K562 (cell line): ENCODE measurements around the gene PCDH1. TPM values are rescaled to one million over a fixed set of nuclear protein-coding genes. Genes with fewer than 3 reads are reported as not detected.
A peak's percentile ranks its signal among the peaks of the same experiment; 100 is the strongest.

Source experiments
- BACH1 ChIP-seq: fragments of 200-800 bp; sonication (Bioruptor generic); IDR thresholded peaks from 2 replicates; pipeline ENCODE4 v1.6.1; 2016; ENCODE audit warnings: missing genetic modification characterization, missing compliant biosample characterization
- CHCHD3 ChIP-seq: fragments of 250-450 bp; sonication (Bioruptor Pico); IDR thresholded peaks from 2 replicates; pipeline ENCODE4 v2.1.2; 2022; ENCODE audit warnings: mild to moderate bottlenecking
- DDX20 ChIP-seq: fragments of 450-650 bp; IDR thresholded peaks from 2 replicates; pipeline ENCODE4 v1.6.1; 2016; ENCODE audit warnings: missing genetic modification characterization, low read depth, mild to moderate bottlenecking, missing compliant biosample characterization, moderate library complexity
- HNRNPL ChIP-seq: fragments of 200-400 bp; formaldehyde crosslinking; IDR thresholded peaks from 2 replicates; pipeline ENCODE4 v1.6.1; 2017; ENCODE audit warnings: low read depth, mild to moderate bottlenecking, low read length
- JUND ChIP-seq, 2 experiments: IDR thresholded peaks; 2 replicates in 1 of 2; 3 replicates in 1 of 2; pipeline ENCODE4 v1.6.1; 2011; ENCODE audit warnings: borderline replicate concordance in 2 of 2, low read depth in 2 of 2, low read length in 2 of 2, improper control_type of control experiment in 1 of 2, missing biosample characterization in 1 of 2, missing genetic modification characterization in 1 of 2, missing genetic modification reagents in 1 of 2
- KLF10 ChIP-seq: fragments of 250-450 bp; sonication (Bioruptor Pico); IDR thresholded peaks from 2 replicates; pipeline ENCODE4 v1.6.1; 2021; ENCODE audit warnings: matching md5 sums
- NCOA1 ChIP-seq: fragments of 450-650 bp; IDR thresholded peaks from 2 replicates; pipeline ENCODE4 v1.6.1; 2016; ENCODE audit warnings: low read depth
- PYGO2 ChIP-seq: fragments of 450-650 bp; IDR thresholded peaks from 2 replicates; pipeline ENCODE4 v1.6.1; 2016; ENCODE audit warnings: mild to moderate bottlenecking, missing genetic modification characterization, moderate library complexity, missing compliant biosample characterization
- RFX7 ChIP-seq: fragments of 250-450 bp; sonication (Bioruptor Pico); IDR thresholded peaks from 2 replicates; pipeline ENCODE4 v1.5.1; 2021; ENCODE audit warnings: mild to moderate bottlenecking
- SIN3B ChIP-seq: fragments of 450-650 bp; IDR thresholded peaks from 2 replicates; pipeline ENCODE4 v1.6.1; 2017; ENCODE audit warnings: low read depth, mild to moderate bottlenecking, moderate library complexity
- SIRT6 ChIP-seq: IDR thresholded peaks from one replicate; pipeline ENCODE4 v1.6.1; 2012; ENCODE audit warnings: low read depth, mild to moderate bottlenecking, control low read depth, inconsistent platforms, low read length, moderate library complexity
- SMC3 ChIP-seq: conservative IDR thresholded peaks from 2 replicates; pipeline ENCODE4 v1.6.1; 2011; ENCODE audit warnings: low read depth, low read length, improper control_type of control experiment; ENCODE audit not compliant: insufficient read depth
- SP2 ChIP-seq: IDR thresholded peaks from 2 replicates; pipeline ENCODE4 v1.6.1; 2011; ENCODE audit warnings: mild to moderate bottlenecking, low read depth, low read length, moderate library complexity; ENCODE audit not compliant: poor library complexity, severe bottlenecking; ENCODE audit errors: extremely low read depth
- ZBTB17 ChIP-seq: fragments of 450-650 bp; formaldehyde crosslinking; IDR thresholded peaks from 2 replicates; pipeline ENCODE4 v1.4.0; 2020; ENCODE audit warnings: mild to moderate bottlenecking
- ZKSCAN1 ChIP-seq: fragments of 150-350 bp; IDR thresholded peaks from 2 replicates; pipeline ENCODE4 v1.6.1; 2016; ENCODE audit warnings: low read depth, low read length
- ZNF3 ChIP-seq: fragments of 250-450 bp; sonication (Bioruptor Pico); IDR thresholded peaks from 2 replicates; pipeline ENCODE4 v1.5.0; 2021; ENCODE audit warnings: mild to moderate bottlenecking, moderate library complexity
- ZNF589 ChIP-seq: fragments of 200-800 bp; sonication (Bioruptor generic); IDR thresholded peaks from 2 replicates; pipeline ENCODE4 v1.6.1; 2016; ENCODE audit warnings: low read depth, missing genetic modification characterization, missing compliant biosample characterization
- ZSCAN29 ChIP-seq: fragments of 450-650 bp; IDR thresholded peaks from 2 replicates; pipeline ENCODE4 v1.6.1; 2017
- polyA plus RNA-seq, 8 experiments: library from polyadenylated mRNA; depleted of rRNA in 4 of 8; stranded (reverse) in 5 of 8; unstranded in 3 of 8; fragments of >200 nt; fragmentation: Nextera tagmentation in 2 of 8; fragmentation: Illumina TruSeq in 1 of 8; extraction: Ambion mirVana in 2 of 8; extraction: Trizol in 1 of 8; gene quantifications; 2 replicates each; pipeline versions ENCODE4 v1.2.1 to v1.2.3, GENCODE V29; 2011 to 2014; ENCODE audit warnings: inconsistent platforms in 1 of 8, missing spikeins in 1 of 8
- total RNA-seq, 7 experiments: library from RNA; depleted of rRNA in 6 of 7; stranded (reverse); fragments of >200 nt in 6 of 7; fragmentation: Illumina TruSeq in 2 of 7; extraction: Trizol in 2 of 7; gene quantifications; 2 replicates each; pipeline versions ENCODE4 v1.2.1 to v1.2.3, GENCODE V29; 2011 to 2021; ENCODE audit warnings: low replicate concordance in 1 of 7
- TF ChIP-seq, protein P1 (sequence below): fragments of 450-650 bp; IDR thresholded peaks from 2 replicates; pipeline ENCODE4 v1.6.1; 2018; ENCODE audit warnings: mild to moderate bottlenecking, low read depth; ENCODE audit not compliant: partially characterized antibody
- TF ChIP-seq, protein P2 (sequence below): fragments of 450-650 bp; formaldehyde crosslinking; IDR thresholded peaks from 2 replicates; pipeline ENCODE4 v1.4.0; 2022; ENCODE audit warnings: missing genetic modification characterization
- TF ChIP-seq, protein P3 (sequence below): fragments of 250-450 bp; sonication (Bioruptor Pico); IDR thresholded peaks from 2 replicates; pipeline ENCODE4 v1.5.0; 2021; ENCODE audit warnings: mild to moderate bottlenecking, moderate library complexity

The PCDH1 gene
- total and polyA plus RNA-seq, 9 of the 15 experiments (the other 6 are each of a cell fraction or from before 2014, with no cell fraction given), result 0.11 to 3.6 (median 1.9) TPM; not detected in 1

DNA sequence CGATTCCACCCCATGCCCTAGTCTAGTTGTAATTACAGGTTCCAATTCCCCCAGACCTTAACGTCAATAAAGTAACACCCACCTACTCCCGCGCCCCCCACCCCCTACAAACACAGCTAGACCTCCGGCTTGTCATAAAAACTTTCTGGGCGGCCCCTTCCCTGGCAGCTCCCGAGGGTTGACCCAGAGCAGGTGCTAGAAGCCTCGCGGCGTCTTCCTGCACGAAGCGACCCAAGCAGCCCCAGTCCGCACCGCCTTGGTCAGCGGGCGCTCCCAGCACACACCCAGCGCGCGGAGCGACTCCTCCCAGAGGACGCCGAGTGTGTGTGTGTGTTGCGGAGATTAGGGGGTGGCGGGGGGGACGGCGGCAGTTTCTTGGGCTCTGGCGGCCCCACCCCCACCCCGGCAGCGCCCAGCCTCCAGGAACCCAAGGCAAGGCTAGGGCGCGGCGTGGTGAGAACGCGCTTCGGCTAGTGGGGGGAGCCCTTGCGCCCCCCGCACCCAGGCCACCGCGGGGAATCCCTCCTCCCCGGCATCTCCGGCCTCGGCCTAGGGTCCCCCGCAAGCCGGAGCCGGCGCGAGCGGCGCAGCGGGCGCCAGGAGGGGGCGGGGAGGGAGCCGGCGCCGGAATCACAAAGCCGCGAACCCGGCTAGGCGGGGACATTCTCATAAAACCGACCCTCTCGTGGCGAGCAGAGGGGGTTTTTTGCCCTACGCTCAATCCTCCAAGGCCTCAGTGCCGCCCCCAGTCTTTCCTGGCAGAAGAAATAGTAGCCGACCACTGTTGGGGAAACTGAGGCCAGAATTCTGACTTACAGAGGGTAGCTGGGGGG is 2.2 kb downstream of the PCDH1 start (continued):
- TF ChIP-seq CHCHD3 (CRISPR knock-in tag) (no peak), HNRNPL (0 out of 2 replicates have a peak, but pooled peaks have one; percentile 52), ZKSCAN1 (no peak), DDX20 (tag) (no peak), SIRT6 (no peak), NCOA1 (no peak; the same call in 1 of the 2 replicates), ZBTB17 (CRISPR knock-in tag) (no peak), BACH1 (tag) (no peak), SMC3 (no peak), JUND (IDR thresholded peaks at IDR 0.05; ENCODE audit: borderline replicate concordance, low read depth, low read length) (peak; percentile 18; the same call in 1 of the 2 replicates), JUND (tag; IDR thresholded peaks at IDR 0.05; ENCODE audit: borderline replicate concordance, low read depth, low read length) (no peak), PYGO2 (tag) (no peak), KLF10 (CRISPR knock-in tag) (no peak), ZNF3 (no peak), ZNF589 (CRISPR knock-in tag) (no peak), RFX7 (CRISPR knock-in tag) (no peak), SIN3B (peak; percentile 20; the same call in 1 of the 2 replicates), SP2 (no peak), ZSCAN29 (no peak)
- TF ChIP-seq, protein P1, sequence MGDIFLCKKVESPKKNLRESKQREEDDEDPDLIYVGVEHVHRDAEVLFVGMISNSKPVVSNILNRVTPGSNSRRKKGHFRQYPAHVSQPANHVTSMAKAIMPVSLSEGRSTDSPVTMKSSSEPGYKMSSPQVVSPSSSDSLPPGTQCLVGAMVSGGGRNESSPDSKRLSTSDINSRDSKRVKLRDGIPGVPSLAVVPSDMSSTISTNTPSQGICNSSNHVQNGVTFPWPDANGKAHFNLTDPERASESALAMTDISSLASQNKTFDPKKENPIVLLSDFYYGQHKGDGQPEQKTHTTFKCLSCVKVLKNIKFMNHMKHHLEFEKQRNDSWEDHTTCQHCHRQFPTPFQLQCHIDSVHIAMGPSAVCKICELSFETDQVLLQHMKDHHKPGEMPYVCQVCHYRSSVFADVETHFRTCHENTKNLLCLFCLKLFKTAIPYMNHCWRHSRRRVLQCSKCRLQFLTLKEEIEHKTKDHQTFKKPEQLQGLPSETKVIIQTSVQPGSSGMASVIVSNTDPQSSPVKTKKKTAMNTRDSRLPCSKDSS, result no peak
- TF ChIP-seq, protein P2, sequence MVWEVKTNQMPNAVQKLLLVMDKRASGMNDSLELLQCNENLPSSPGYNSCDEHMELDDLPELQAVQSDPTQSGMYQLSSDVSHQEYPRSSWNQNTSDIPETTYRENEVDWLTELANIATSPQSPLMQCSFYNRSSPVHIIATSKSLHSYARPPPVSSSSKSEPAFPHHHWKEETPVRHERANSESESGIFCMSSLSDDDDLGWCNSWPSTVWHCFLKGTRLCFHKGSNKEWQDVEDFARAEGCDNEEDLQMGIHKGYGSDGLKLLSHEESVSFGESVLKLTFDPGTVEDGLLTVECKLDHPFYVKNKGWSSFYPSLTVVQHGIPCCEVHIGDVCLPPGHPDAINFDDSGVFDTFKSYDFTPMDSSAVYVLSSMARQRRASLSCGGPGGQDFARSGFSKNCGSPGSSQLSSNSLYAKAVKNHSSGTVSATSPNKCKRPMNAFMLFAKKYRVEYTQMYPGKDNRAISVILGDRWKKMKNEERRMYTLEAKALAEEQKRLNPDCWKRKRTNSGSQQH (CRISPR knock-in tag), result no peak
- TF ChIP-seq, protein P3, sequence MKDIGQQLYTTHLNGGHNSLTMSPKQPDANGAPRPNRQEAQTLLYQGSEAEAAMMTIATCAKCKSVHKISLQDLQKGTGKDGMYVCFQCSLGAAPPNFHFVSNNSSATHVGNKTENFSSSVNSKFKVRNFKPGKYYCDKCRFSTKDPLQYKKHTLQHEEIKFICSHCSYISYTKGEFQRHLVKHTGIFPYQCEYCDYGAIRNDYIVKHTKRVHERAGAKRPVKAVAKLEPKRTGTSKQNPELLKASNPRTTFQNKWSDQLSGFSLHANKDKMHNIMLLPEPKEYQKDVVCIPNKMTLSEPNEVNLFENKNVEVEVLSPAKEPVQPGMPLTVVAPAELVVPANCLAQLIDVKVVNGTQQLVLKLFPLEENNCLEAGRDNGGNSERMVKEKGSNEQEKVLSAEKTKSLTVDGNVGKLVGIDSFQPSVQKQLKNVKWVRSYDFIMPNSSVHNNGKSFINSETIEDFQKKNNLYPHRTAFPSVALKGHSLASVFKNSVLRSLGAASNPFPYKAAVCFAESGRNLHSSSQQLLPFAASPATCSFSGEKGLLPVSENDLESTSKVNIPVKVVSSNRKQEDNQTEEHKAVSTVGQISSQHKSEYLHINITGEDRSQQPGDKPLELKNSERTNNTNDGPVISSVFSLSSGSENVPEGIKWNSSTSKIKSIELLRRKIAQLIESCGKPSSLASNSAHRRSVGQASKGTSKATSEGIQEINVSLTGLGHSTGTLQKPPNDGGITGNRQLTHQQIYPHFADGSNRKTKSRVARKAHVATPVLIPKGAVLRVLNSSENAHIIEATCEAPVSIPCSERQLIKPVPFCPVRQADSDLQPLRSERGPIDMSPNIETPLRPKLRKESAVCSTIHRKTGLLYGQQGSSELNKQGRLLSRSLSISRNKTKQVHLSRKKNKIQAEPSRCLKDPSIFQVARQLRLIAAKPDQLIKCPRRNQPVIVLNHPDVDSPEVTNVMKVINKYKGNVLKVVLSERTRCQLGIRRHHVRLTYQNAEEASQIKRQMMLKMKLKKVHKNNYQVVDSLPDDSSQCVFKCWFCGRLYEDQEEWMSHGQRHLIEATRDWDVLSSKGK (CRISPR knock-in tag), result no peak
